H9 (cell line): Measurements from ENCODE around the gene CTXN1. TPM values are rescaled to one million over a fixed set of nuclear protein-coding genes. Genes with fewer than 3 reads are reported as not detected.

ENCODE experiments used
- DNase-seq: peaks from one replicate; pipeline ENCODE4 v3.0.0-alpha.2; 2017
- H2AFZ ChIP-seq: one replicate; pipeline ENCODE4 v1.6.1; 2013; ENCODE audit warnings: mild to moderate bottlenecking, low read length, control low read depth, moderate library complexity
- H2AK5ac ChIP-seq: 2 replicates; pipeline ENCODE4 v1.6.1; 2013; ENCODE audit warnings: low read length, control low read depth, mixed read lengths; ENCODE audit not compliant: insufficient read length
- H2BK120ac ChIP-seq: one replicate; pipeline ENCODE4 v1.6.1; 2013; ENCODE audit warnings: low read depth, mild to moderate bottlenecking, low read length, control low read depth, inconsistent platforms; ENCODE audit not compliant: poor library complexity, severe bottlenecking
- H2BK12ac ChIP-seq: 2 replicates; pipeline ENCODE4 v1.6.1; 2013; ENCODE audit warnings: low read length, control low read depth, mixed read lengths, low read depth; ENCODE audit not compliant: insufficient read length
- H2BK15ac ChIP-seq: 2 replicates; pipeline ENCODE4 v1.6.1; 2013; ENCODE audit warnings: low read depth, low read length, control low read depth
- H2BK20ac ChIP-seq: one replicate; pipeline ENCODE4 v1.6.1; 2013; ENCODE audit warnings: low read depth, mild to moderate bottlenecking, low read length, control low read depth, inconsistent platforms; ENCODE audit not compliant: poor library complexity, severe bottlenecking
- H2BK5ac ChIP-seq: 2 replicates; pipeline ENCODE4 v1.6.1; 2013; ENCODE audit warnings: low read length, control low read depth, mixed read lengths; ENCODE audit not compliant: insufficient read length
- H3K14ac ChIP-seq: 2 replicates; pipeline ENCODE4 v1.6.1; 2013; ENCODE audit warnings: low read length, control low read depth; ENCODE audit not compliant: insufficient read depth
- H3K18ac ChIP-seq: 2 replicates; pipeline ENCODE4 v1.6.1; 2013; ENCODE audit warnings: low read depth, mild to moderate bottlenecking, mixed read lengths, low read length, control low read depth; ENCODE audit not compliant: insufficient read length
- H3K23ac ChIP-seq: 2 replicates; pipeline ENCODE4 v1.6.1; 2013; ENCODE audit warnings: low read length, control low read depth, mixed read lengths, low read depth; ENCODE audit not compliant: insufficient read length
- H3K23me2 ChIP-seq: 2 replicates; pipeline ENCODE4 v1.6.1; 2013; ENCODE audit warnings: low read depth, mild to moderate bottlenecking, mixed read lengths, low read length, control low read depth; ENCODE audit not compliant: insufficient read length, poor library complexity, severe bottlenecking
- H3K27ac ChIP-seq: 2 replicates; pipeline ENCODE4 v1.5.1; 2013; ENCODE audit warnings: low read length, control low read depth, mixed read lengths, low read depth; ENCODE audit not compliant: insufficient read length
- H3K27me3 ChIP-seq: 2 replicates; pipeline ENCODE4 v1.6.1; 2013; ENCODE audit warnings: low read length, control low read depth, inconsistent platforms; ENCODE audit not compliant: insufficient read depth
- H3K4ac ChIP-seq: 2 replicates; pipeline ENCODE4 v1.6.1; 2013; ENCODE audit warnings: low read depth, mild to moderate bottlenecking, control low read depth, inconsistent platforms, low read length, moderate library complexity
- H3K4me1 ChIP-seq: 2 replicates; pipeline ENCODE4 v1.6.1; 2013; ENCODE audit warnings: low read length, control low read depth, inconsistent platforms; ENCODE audit not compliant: insufficient read depth
- H3K4me2 ChIP-seq: 2 replicates; pipeline ENCODE4 v1.6.1; 2013; ENCODE audit warnings: low read length, control low read depth, mixed read lengths; ENCODE audit not compliant: insufficient read length, insufficient read depth
- H3K56ac ChIP-seq: 2 replicates; pipeline ENCODE4 v1.6.1; 2013; ENCODE audit warnings: low read depth, mild to moderate bottlenecking, mixed read lengths, low read length, control low read depth; ENCODE audit not compliant: insufficient read length
- H3K79me1 ChIP-seq: 2 replicates; pipeline ENCODE4 v1.6.1; 2013; ENCODE audit warnings: low read depth, mild to moderate bottlenecking, moderate library complexity, low read length, control low read depth, inconsistent platforms; ENCODE audit not compliant: insufficient read depth, poor library complexity, severe bottlenecking
- H3K79me2 ChIP-seq: 2 replicates; pipeline ENCODE4 v1.6.1; 2013; ENCODE audit warnings: low read length, control low read depth, inconsistent platforms; ENCODE audit not compliant: insufficient read depth
- H3K9ac ChIP-seq: 2 replicates; pipeline ENCODE4 v1.6.1; 2013; ENCODE audit warnings: low read length, control low read depth, mixed read lengths; ENCODE audit not compliant: insufficient read length; ENCODE audit errors: extremely low read depth
- H3K9me3 ChIP-seq: one replicate; pipeline ENCODE4 v1.6.1; 2013; ENCODE audit warnings: low read depth, low read length, inconsistent platforms; ENCODE audit not compliant: control insufficient read depth
- H3T11ph ChIP-seq: one replicate; pipeline ENCODE4 v1.6.1; 2013; ENCODE audit warnings: mild to moderate bottlenecking, low read length, control low read depth, inconsistent platforms
- H4K20me1 ChIP-seq: one replicate; pipeline ENCODE4 v1.6.1; 2013; ENCODE audit not compliant: control insufficient read depth, insufficient read length, insufficient read depth
- H4K5ac ChIP-seq: 2 replicates; pipeline ENCODE4 v1.6.1; 2013; ENCODE audit warnings: low read depth, mild to moderate bottlenecking, mixed read lengths, low read length, control low read depth; ENCODE audit not compliant: insufficient read length
- H4K8ac ChIP-seq: replicated peaks from 2 replicates; pipeline ENCODE4 v1.6.1; 2013; ENCODE audit warnings: low read length, control low read depth, mixed read lengths, low read depth; ENCODE audit not compliant: insufficient read length
- H4K91ac ChIP-seq: 2 replicates; pipeline ENCODE4 v1.6.1; 2013; ENCODE audit warnings: low read depth, mild to moderate bottlenecking, moderate library complexity, mixed read lengths, low read length, control low read depth; ENCODE audit not compliant: insufficient read length
- H3K27ac Mint-ChIP-seq, 3 experiments: 2 replicates in 2 of 3; 3 replicates in 1 of 3; pipeline ENCODE4 v1.8.0; 2020 to 2021; ENCODE audit warnings: mixed read lengths in 3 of 3, mild to moderate bottlenecking in 1 of 3, moderate library complexity in 1 of 3
- H3K27me3 Mint-ChIP-seq: 2 replicates; pipeline ENCODE4 v1.8.0; 2021; ENCODE audit warnings: low read depth, mild to moderate bottlenecking, moderate library complexity, mixed read lengths
- H3K36me3 Mint-ChIP-seq, 3 experiments: 2 replicates in 2 of 3; 3 replicates in 1 of 3; pipeline ENCODE4 v1.8.0; 2020 to 2021; ENCODE audit warnings: low read depth in 3 of 3, mixed read lengths in 3 of 3; ENCODE audit not compliant: insufficient read depth in 1 of 3
- H3K4me1 Mint-ChIP-seq, 2 experiments: 2 replicates each; pipeline ENCODE4 v1.8.0; 2020; ENCODE audit warnings: mixed read lengths in 2 of 2
- H3K4me3 Mint-ChIP-seq, 2 experiments: 2 replicates in 1 of 2; 3 replicates in 1 of 2; pipeline ENCODE4 v1.8.0; 2020 to 2021; ENCODE audit warnings: mild to moderate bottlenecking in 2 of 2, mixed read lengths in 2 of 2, moderate library complexity in 1 of 2
- H3K9me3 Mint-ChIP-seq, 2 experiments: 2 replicates in 1 of 2; 3 replicates in 1 of 2; pipeline ENCODE4 v1.8.0; 2020; ENCODE audit warnings: mild to moderate bottlenecking in 2 of 2, mixed read lengths in 2 of 2, moderate library complexity in 1 of 2
- WGBS: extraction: QIAGEN DNeasy Blood & Tissue Kit; methylation state at CpG from one replicate; pipeline ENCODE4 v1.1.7; 2013; ENCODE audit warnings: missing lambda C conversion rate, low lambda C conversion rate, mixed read lengths; ENCODE audit not compliant: insufficient read length; ENCODE audit errors: extremely low coverage; 5-methylcytosine and 5-hydroxymethylcytosine counted together
- total RNA-seq: library from RNA; stranded (reverse); gene quantifications from 2 replicates; pipeline ENCODE4 v1.2.1, GENCODE V29; 2021
- TF ChIP-seq, protein P1 (sequence below): fragments of 200-600 bp; sonication (generic); conservative IDR thresholded peaks from 3 replicates; pipeline ENCODE4 v1.8.0; 2021; ENCODE audit warnings: antibody characterized with exemption, mild to moderate bottlenecking

Gene CTXN1
- total RNA-seq, 1 experiment from 2014 or later = 22.7 TPM

DNA sequence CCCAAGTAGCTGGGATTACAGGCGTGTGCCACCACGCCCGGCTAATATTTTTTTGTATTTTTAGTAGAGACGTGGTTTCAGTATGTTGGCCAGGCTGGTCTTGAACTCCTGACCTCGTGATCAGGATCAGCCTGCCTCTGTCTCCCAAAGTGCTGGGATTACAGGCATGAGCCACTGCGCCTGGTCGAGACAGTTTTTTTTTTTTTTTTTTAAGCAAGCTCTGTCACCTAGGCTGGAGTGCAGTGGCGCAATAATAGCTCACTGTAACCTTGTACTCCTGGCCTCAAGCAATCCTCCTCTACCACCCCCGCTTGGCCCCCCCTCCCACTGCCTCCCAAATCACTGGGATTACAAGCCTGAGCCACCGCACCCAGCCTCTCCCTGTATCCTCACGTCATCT, 28.6 kb downstream of the CTXN1 start:
- Histone ChIP-seq H3K23me2 (no peaks in the 10 kb centered on the region), H2BK12ac (no peak overlapping the region), H2BK120ac (no peak overlapping the region), H2AK5ac (no peak overlapping the region), H4K5ac (no peak overlapping the region), H4K91ac (no peak overlapping the region), H4K8ac (no peak overlapping the region), H3K27me3 (no peaks in the 10 kb centered on the region), H2BK5ac (no peak overlapping the region), H3K9me3 (no peaks in the 10 kb centered on the region), H3T11ph (no peak overlapping the region), H3K4me1 (no peaks in the 10 kb centered on the region), H3K23ac (no peak overlapping the region), H3K18ac (no peak overlapping the region), H2BK20ac (no peak overlapping the region), H3K79me2 (no peaks in the 10 kb centered on the region; the same call in 1 of the 2 replicates), H2BK15ac (no peak overlapping the region), H3K9ac (no peak overlapping the region), H3K27ac (no peak overlapping the region), H4K20me1 (no peaks in the 10 kb centered on the region), H3K4me2 (no peak overlapping the region), H3K14ac (no peak overlapping the region), H3K79me1 (no peaks in the 10 kb centered on the region), H3K56ac (no peak overlapping the region), H2AFZ (no peak overlapping the region), H3K4ac (no peak overlapping the region)
- Mint-ChIP-seq H3K27ac (no peak overlapping the region), H3K27me3 (no peaks in the 10 kb centered on the region; the same call in 1 of the 2 replicates), H3K4me1 (peaks cover 0 to 6% of the 10 kb centered on the region in 2 experiments; a peak in 1 of 4 replicates), H3K9me3 (no peaks in the 10 kb centered on the region), H3K4me3 (no peak overlapping the region), H3K36me3 (peaks cover 7 to 13% (median 11%) of the 10 kb centered on the region in 3 experiments; a peak in 6 of 7 replicates)
- WGBS = no CpG with 5 or more reads among the region's 11 CpGs
- TF ChIP-seq, protein P1, sequence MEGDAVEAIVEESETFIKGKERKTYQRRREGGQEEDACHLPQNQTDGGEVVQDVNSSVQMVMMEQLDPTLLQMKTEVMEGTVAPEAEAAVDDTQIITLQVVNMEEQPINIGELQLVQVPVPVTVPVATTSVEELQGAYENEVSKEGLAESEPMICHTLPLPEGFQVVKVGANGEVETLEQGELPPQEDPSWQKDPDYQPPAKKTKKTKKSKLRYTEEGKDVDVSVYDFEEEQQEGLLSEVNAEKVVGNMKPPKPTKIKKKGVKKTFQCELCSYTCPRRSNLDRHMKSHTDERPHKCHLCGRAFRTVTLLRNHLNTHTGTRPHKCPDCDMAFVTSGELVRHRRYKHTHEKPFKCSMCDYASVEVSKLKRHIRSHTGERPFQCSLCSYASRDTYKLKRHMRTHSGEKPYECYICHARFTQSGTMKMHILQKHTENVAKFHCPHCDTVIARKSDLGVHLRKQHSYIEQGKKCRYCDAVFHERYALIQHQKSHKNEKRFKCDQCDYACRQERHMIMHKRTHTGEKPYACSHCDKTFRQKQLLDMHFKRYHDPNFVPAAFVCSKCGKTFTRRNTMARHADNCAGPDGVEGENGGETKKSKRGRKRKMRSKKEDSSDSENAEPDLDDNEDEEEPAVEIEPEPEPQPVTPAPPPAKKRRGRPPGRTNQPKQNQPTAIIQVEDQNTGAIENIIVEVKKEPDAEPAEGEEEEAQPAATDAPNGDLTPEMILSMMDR = no peak
- no peak for DNase-seq
